Mesenteric fat pad (tissue), 1 donor: Measurements from ENCODE around the gene CCL7. TPM values are rescaled to one million over a fixed set of nuclear protein-coding genes. Genes with fewer than 3 reads are reported as not detected.
A peak's percentile ranks its signal among the peaks of the same experiment; 100 is the strongest.

Experiments used
- DNase-seq: peaks from one replicate; pipeline ENCODE4 v3.0.0-alpha.2; 2020; ENCODE audit warnings: low spot score
- total RNA-seq: library from RNA; stranded (reverse); fragmentation: NEBNext Ultra II Directional; extraction: Animal tissue kit (Norgen Biotek cat#: 25700); gene quantifications from one replicate; pipeline ENCODE4 v1.2.1, GENCODE V29; 2021
- donor health status: DM: yes; HTN: yes; CAD: no.

Gene CCL7
- total RNA-seq, 1 donor from 2014 or later = 1.3 TPM

DNA sequence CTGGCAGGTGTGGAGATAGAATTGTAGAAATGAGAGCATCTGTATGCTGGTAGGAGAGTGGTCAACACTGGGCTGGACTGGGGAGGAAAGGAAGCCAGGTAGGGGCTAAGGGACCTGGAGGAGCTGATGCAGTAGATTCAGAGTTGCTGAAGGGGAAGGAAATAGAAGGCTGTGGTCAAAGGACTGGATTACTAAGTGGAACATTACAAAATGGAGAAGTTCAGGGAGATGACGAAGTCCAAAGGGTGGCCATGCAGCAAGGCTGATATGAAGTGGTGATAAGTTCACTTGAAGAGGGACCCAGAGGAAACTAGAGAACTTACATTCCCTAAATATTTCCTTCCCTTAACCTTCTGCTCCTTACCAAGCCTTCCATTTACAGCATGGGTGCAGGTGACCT is 23.6 kb upstream of the CCL7 start:
- no peak for DNase-seq

DNA sequence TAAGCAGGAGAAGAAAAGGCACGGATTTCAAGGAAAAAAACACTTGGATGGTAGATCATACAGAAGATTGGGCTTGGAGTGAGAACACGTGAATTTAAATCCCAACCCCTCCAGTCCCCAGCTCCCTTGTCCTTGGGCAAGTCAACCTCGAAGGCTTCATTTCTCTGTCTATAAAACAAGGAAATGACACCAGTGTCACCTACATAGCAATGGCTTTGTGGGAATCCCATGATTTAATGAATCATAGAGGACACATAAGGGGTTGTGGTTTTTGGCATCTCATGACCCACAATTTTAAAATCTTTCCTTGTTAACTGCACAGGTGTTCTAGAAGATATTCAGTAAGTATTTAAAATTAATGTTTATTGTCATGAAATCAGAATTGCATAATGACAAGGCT is 23.1 kb upstream of the CCL7 start:
- no peak for DNase-seq

DNA sequence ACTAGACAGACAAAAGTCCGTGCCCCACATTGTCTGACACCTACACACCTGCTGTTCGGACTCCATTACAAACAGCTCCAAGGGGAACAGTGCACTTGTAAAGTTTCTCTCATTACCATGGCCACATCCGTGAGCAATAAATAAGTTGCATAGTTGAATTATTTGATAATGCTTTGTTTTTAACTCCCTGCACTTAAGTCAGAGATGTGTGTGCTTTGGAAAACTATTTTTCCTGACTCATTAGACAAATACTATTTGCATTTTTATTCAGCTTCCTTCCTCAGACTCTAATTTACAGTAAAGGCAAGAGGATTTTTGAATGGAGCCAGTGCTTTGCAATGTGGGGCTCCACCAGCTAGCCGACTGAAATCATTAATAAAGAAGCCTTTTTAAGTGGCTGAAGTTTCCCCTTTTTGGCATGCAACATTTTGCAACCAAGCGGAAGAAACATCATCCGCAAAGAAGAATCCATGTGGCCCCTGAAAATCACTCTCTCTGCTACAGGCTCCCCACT is 21.5 kb upstream of the CCL7 start:
- no peak for DNase-seq

DNA sequence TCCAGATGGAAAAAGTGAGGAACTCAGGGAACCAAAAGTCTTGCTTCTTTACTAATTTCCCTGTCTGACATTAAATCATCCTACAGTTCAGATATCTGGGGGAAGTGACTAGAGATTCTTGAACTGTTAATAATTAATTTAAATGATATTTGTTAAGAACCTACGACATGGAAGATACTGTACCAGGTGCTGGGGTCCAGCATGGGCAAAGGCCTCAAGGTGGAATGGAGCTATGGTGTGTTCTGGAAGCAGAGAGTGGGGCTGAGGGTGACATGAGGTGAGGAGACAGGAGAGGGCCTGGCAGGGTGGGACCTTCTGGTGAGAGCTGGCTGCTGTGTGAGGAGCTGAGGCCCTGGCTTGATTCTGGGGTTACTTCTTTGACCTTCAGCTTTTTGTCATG is 21.0 kb upstream of the CCL7 start:
- DNase-seq = no peak

GRCh38 chr17:34249478-34249877 is 20.5 kb upstream of the CCL7 start:
- DNase-seq = no peak

- DNase-seq = no peak
These were observed 18.8 kb upstream of the CCL7 start for GRCh38 chr17:34251186-34251585.

DNA sequence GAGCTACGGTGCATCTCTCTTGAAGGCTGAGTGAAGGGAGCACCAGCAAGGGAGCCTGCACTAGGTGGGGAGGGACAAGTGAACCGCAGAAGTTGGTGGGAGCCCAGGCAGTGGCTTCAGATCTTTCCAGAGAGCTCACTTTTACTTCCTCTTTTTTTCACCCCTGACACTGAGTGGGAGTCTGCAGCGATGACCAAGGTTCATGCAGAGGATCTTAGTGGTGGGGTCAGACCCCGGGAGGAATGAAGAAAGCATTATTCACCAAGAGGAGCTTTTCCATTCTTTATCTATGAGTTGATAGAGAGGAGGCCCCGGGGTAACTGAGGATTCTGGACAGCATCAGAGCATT is 18.0 kb upstream of the CCL7 start:
- DNase-seq = no peak

- DNase-seq = peak; percentile 94
These were observed 17.4 kb upstream of the CCL7 start for GRCh38 chr17:34252444-34253138.

GRCh38 chr17:34253139-34253525 is 16.9 kb upstream of the CCL7 start:
- DNase-seq = no peak

DNA sequence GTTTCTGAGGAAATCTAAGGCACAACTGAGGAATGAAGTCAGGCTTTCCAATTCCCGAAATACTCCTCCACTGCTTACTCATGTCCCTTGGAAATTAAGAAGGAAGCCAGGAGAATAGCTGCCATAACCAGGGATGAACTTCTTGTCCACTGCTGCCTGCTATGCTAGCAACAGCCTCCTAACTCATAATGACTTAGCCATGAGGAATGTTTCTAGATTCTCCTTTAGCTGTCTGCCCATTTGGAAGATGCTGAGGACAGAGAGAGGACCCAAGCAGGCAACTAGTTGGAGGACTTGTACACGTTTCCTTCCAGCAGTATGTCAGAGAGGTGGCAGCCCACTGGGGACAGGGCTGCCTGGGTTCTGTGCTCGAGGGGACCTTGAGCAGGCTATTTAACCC is 15.9 kb upstream of the CCL7 start:
- no peak for DNase-seq

DNA sequence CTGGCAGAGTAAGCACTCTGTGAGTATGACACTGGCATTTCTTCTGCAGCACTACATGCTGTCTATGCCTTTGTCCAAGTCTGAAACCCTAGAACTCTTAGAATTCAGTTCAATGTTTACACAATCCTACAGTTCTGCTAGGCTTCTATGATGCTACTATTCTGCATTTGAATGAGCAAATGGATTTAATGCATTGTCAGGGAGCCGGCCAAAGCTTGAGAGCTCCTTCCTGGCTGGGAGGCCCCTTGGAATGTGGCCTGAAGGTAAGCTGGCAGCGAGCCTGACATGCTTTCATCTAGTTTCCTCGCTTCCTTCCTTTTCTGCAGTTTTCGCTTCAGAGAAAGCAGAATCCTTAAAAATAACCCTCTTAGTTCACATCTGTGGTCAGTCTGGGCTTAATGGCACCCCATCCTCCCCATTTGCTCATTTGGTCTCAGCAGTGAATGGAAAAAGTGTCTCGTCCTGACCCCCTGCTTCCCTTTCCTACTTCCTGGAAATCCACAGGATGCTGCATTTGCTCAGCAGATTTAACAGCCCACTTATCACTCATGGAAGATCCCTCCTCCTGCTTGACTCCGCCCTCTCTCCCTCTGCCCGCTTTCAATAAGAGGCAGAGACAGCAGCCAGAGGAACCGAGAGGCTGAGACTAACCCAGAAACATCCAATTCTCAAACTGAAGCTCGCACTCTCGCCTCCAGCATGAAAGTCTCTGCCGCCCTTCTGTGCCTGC is 15.2 kb upstream of the CCL7 start, which contains the start of gene CCL2:
CCL2 (plus strand) TSS at position 635 of the 730 bp plus-strand sequence; CDS start at position 700, 65 bp downstream.
- DNase-seq = no peak

GRCh38 chr17:34255381-34255732 is 14.7 kb upstream of the CCL7 start:
- DNase-seq = no peak

GRCh38 chr17:34255841-34256240 is 14.2 kb upstream of the CCL7 start:
- no peak for DNase-seq

- DNase-seq = no peak
These were observed 12.6 kb upstream of the CCL7 start for GRCh38 chr17:34257299-34257985.

- no peak for DNase-seq
These were observed 12.1 kb upstream of the CCL7 start for GRCh38 chr17:34257986-34258326.

GRCh38 chr17:34259146-34259545 is 10.9 kb upstream of the CCL7 start:
- DNase-seq = no peak

DNA sequence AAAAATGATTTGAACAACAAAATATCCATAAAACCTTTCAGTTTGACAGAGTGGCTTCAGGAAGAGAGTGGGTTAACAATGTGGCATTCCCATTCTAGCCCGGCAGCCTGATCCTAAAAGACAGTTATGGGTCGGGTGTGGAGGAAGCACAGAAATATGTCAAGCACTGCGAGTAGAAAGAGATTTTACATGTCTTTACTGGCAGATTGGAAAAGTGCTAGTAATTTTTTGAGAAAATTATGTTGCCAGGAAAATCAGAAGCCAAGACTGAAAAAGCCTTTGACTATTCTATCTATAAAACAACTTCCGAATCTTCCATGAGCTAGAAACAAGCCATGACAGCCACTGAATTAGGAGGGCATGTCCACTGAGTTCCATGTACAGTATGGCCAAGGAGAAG is 9.2 kb upstream of the CCL7 start:
- no peak for DNase-seq

DNA sequence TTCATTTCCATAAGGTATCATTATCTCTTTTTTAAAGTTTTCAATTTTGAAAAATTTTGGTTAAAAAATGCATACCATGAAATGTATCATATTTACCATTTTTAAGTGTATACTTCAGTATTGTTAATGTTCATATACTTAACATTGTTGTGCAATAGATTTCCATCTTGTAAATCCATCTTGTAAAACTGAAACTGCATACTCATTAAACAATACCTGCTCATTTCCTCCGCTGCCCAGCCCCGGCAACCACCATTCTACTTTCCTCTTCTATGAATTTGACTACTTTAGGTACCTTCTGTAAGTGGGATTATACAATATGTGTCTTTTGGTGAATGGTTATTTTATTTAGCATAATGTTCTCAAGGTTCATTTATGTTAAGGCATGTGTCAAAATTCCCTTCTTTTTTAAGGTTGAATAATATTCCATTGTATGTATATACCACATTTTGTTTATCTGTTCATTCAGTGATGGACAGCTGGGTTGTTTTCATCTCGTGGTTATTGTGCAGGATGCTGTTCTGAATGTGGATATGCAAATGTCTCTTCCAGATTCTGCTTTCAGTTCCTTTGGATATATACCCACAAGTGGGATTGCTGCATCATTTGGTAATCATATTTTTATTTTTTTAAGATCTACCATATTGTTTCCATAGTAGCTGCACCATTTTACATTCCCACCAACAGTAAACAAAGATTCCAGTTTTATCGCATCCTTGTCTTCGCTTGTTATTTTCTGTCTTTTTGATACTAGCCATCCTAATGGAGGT is 8.3 kb upstream of the CCL7 start:
- no peak for DNase-seq

DNA sequence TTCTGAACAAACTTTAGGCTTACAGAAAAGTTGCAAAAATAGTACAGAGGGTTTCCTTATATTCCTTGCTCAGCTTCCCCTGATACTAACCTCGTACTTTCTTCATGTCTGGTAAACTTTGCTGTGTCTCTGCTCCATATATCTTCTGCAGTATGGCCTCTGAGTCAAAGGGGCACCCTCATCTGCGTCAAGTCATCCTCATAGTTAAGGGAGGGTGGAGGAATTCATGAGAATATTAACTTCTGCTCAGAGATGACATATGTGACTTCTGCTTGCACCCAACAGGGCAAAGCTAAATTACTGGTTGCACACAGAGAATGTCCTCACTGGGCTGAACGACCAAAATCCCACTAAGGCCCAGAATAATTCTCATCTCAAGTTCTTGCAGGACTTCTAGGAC is 4.3 kb upstream of the CCL7 start:
- DNase-seq = no peak

GRCh38 chr17:34275881-34276280 is 5.9 kb downstream of the CCL7 start:
- DNase-seq = no peak

DNA sequence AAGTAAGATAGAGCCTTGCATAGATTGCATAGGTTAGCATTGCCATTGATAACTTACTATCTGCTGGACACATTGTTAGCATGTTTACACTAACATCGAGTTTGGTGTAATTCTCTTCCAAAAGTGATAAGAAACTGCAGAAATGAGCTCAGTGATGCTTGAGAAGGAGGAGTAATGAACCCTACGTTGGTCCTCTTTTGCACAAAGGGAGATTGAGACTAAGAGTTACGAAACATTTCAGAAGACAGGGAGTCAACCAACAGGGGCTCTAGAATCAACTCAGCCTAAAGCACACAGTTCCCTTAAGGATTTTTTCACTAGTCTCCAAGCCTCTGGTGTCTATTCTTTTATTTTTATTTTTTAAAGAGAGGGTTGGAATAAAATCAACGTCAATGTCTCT is 6.8 kb downstream of the CCL7 start:
- DNase-seq = no peak

DNA sequence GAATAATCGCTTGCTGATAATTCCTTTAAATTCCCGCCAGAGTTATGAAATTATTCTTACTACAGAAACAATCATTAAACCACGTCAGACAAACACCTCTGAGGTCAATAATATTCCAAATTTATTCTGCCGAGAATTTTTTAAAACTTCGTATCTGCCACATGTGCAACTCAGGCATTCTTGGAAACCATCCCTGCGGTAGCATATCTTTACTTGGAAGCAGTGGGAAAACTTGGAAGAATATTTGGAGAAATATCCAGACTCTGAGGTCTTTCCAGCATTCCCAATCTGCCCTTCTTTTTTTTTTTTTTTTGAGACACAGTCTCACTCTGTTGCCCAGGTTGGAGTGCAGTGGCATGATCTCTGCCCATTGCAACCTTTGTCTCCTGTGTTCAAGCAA is 13.6 kb downstream of the CCL7 start:
- no peak for DNase-seq
